ENCODE measurements around the gene IMMP2L. TPM values are rescaled to one million over a fixed set of nuclear protein-coding genes. Genes with fewer than 3 reads are reported as not detected.

IMMP2L gene
- total RNA-seq, 2 experiments from 2014 or later: 8.9 to 18.7 TPM

GRCh38 chr7:110877016-110877415, 685.3 kb downstream of the IMMP2L start:
- Histone ChIP-seq H3K4me3 (ENCODE audit: low read length) (no peak overlapping the region), H3K27ac (ENCODE audit: low read depth in 1 of 2, low read length in 2 of 2) (no peak overlapping the region), H3K27me3 (ENCODE audit: control insufficient read depth in 1 of 2, insufficient read depth in 2 of 2, low read length in 2 of 2) (no peaks in the 10 kb centered on the region), H3K36me3 (ENCODE audit: insufficient read depth, low read length) (no peaks in the 10 kb centered on the region), H3K4me1 (ENCODE audit: insufficient read depth, low read length) (no peaks in the 10 kb centered on the region), H3K9me3 (ENCODE audit: control insufficient read depth in 1 of 2, insufficient read depth in 1 of 2, low read length in 2 of 2) (no peaks in the 10 kb centered on the region)
- no peak for DNase-seq
- Mint-ChIP-seq H3K9me3 (no peaks in the 10 kb centered on the region), H3K27ac (no peak overlapping the region), H3K4me3 (no peak overlapping the region), H3K27me3 (no peaks in the 10 kb centered on the region), H3K36me3 (ENCODE audit: low read depth) (no peaks in the 10 kb centered on the region), H3K4me1 (ENCODE audit: low read depth) (no peaks in the 10 kb centered on the region)
- intact Hi-C loops (cut with DNase I, micrococcal nuclease): no loop called here
- ChIA-PET CTCF (interaction anchor here (1.9 kb wide), 1 partner anchor 11 kb away, joined by 7 read pairs; no protein-coding TSS in a partner anchor), POLR2A (no interaction called here)
- no peak for TF ChIP-seq CTCF (IDR thresholded peaks at IDR 0.05)
- ATAC-seq (ENCODE audit: poor library complexity): no peak

DNA sequence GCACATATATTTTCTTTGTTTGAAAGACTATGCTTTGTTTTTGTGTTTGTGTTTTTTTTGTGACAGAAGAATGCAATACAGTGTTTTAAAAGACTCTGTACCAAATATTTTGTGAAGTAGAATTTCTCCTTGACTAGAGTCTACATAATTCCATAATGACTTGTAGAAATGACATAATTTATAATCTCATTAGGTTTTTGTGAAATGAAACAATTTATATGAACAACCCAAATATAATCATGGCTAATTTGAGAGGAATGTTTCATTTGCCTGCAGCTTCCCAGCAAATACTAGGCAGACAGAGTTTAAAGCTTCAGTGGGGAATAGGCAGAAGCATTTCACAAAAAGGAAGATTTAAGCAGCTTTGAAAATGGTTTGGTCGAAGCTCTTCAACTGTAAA, 686.9 kb downstream of the IMMP2L start:
- H3K4me1 ChIP-seq (ENCODE audit: insufficient read depth, low read length): no peaks in the 10 kb centered on the region
- Mint-ChIP-seq H3K27ac (no peak overlapping the region), H3K27me3 (no peaks in the 10 kb centered on the region), H3K4me3 (no peak overlapping the region), H3K4me1 (ENCODE audit: low read depth) (no peaks in the 10 kb centered on the region), H3K36me3 (ENCODE audit: low read depth) (no peaks in the 10 kb centered on the region), H3K9me3 (no peaks in the 10 kb centered on the region)
- ATAC-seq (ENCODE audit: poor library complexity) (no peak), DNase-seq (no peak)
- no peak overlapping the region for H3K4me3 ChIP-seq (ENCODE audit: low read length)
- H3K36me3 ChIP-seq (ENCODE audit: insufficient read depth, low read length): no peaks in the 10 kb centered on the region
- H3K27ac ChIP-seq (ENCODE audit: low read depth in 1 of 2, low read length in 2 of 2): no peak overlapping the region
- CTCF ChIA-PET: no interaction called here
- no peak for TF ChIP-seq CTCF (IDR thresholded peaks at IDR 0.05)
- intact Hi-C loops (cut with DNase I, micrococcal nuclease): no loop called here
- no peaks in the 10 kb centered on the region for H3K9me3 ChIP-seq (ENCODE audit: control insufficient read depth in 1 of 2, insufficient read depth in 1 of 2, low read length in 2 of 2)
- POLR2A ChIA-PET: no interaction called here
- no peaks in the 10 kb centered on the region for H3K27me3 ChIP-seq (ENCODE audit: control insufficient read depth in 1 of 2, insufficient read depth in 2 of 2, low read length in 2 of 2)

- H3K4me1 ChIP-seq (ENCODE audit: insufficient read depth, low read length): no peaks in the 10 kb centered on the region
- no peak overlapping the region for H3K4me3 ChIP-seq (ENCODE audit: low read length)
- no peak for ATAC-seq (ENCODE audit: poor library complexity)
- H3K9me3 ChIP-seq (ENCODE audit: control insufficient read depth in 1 of 2, insufficient read depth in 1 of 2, low read length in 2 of 2): peaks cover 0 to 3% of the 10 kb centered on the region in 2 experiments
- Mint-ChIP-seq H3K9me3 (no peaks in the 10 kb centered on the region), H3K4me3 (no peak overlapping the region), H3K4me1 (ENCODE audit: low read depth) (no peaks in the 10 kb centered on the region), H3K27me3 (no peaks in the 10 kb centered on the region), H3K27ac (no peak overlapping the region), H3K36me3 (ENCODE audit: low read depth) (no peaks in the 10 kb centered on the region)
- ChIA-PET CTCF (no interaction called here), POLR2A (no interaction called here)
- intact Hi-C loops (cut with DNase I, micrococcal nuclease): loop anchor here in 1 of 2 experiments (5.0 kb wide), 1 partner anchor 220 kb away; the partner anchor contains the start of gene LRRN3
- H3K27ac ChIP-seq (ENCODE audit: low read depth in 1 of 2, low read length in 2 of 2): no peak overlapping the region
- DNase-seq: no peak
- no peaks in the 10 kb centered on the region for H3K36me3 ChIP-seq (ENCODE audit: insufficient read depth, low read length)
- TF ChIP-seq CTCF (IDR thresholded peaks at IDR 0.05): no peak
- no peaks in the 10 kb centered on the region for H3K27me3 ChIP-seq (ENCODE audit: control insufficient read depth in 1 of 2, insufficient read depth in 2 of 2, low read length in 2 of 2)
Measured at GRCh38 chr7:110871856-110872255, 690.4 kb downstream of the IMMP2L start.
